Uterus (tissue), 2 donors: ENCODE data around the gene CD300C.

ENCODE experiments used
- POLR2A ChIP-seq, 2 donors: fragments of 450-650 bp; IDR thresholded peaks; one replicate each; pipeline ENCODE4 v1.6.1; 2016; ENCODE audit warnings: antibody characterized with exemption in 2 of 2, mild to moderate bottlenecking in 1 of 2, moderate library complexity in 1 of 2
- TF ChIP-seq, protein P1 (sequence below), 4 experiments: fragments of 200-600 bp in 2 of 4; fragments of 450-650 bp in 2 of 4; sonication (generic) in 2 of 4; IDR thresholded peaks; one replicate each; pipeline ENCODE4 v1.5.1; 2016 to 2019; ENCODE audit warnings: antibody characterized with exemption in 4 of 4, mild to moderate bottlenecking in 2 of 4, moderate library complexity in 1 of 4

DNA sequence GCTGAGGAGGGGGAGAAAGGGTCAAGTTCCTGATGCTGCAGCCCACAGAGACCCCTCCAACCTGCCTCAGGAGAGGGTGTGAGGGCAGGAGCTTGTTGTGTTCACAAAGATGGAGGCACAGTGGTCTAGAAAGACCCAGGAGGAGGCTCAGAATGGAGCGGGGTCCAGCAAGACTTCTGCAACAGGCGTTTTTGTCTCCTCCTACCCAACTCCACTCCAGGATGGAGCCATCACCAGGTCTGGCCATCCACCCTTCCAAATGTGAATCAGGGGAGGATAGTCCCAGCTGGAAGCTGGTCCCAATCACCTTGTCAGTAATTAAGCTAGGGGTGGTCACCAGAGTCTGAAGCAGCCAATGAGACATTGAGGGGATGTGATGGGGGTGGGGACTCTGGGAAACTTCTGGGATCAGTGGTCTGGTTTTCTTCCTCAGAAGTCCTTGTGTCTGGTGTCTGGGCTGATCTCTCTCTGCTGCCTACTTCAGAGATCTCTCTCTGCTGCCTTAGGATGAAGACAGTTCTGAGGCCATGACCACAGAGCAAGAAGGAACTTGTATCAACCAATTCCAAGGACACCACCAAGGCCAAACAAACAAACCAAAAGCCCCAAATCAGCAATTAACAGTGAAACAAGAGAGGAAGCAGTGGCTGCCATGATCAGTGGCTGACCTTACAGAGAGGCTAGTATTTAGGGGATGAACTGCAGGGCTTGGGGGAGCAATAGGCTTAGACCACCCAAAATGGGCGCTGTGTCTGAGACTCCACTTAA, 29.2 kb downstream of the CD300C start:
- TF ChIP-seq, protein P1, sequence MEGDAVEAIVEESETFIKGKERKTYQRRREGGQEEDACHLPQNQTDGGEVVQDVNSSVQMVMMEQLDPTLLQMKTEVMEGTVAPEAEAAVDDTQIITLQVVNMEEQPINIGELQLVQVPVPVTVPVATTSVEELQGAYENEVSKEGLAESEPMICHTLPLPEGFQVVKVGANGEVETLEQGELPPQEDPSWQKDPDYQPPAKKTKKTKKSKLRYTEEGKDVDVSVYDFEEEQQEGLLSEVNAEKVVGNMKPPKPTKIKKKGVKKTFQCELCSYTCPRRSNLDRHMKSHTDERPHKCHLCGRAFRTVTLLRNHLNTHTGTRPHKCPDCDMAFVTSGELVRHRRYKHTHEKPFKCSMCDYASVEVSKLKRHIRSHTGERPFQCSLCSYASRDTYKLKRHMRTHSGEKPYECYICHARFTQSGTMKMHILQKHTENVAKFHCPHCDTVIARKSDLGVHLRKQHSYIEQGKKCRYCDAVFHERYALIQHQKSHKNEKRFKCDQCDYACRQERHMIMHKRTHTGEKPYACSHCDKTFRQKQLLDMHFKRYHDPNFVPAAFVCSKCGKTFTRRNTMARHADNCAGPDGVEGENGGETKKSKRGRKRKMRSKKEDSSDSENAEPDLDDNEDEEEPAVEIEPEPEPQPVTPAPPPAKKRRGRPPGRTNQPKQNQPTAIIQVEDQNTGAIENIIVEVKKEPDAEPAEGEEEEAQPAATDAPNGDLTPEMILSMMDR (IDR thresholded peaks at IDR 0.05) = no peak
- TF ChIP-seq POLR2A (IDR thresholded peaks at IDR 0.05) = no peak
